Measurements from ENCODE around the gene ERICH3. TPM values are rescaled to one million over a fixed set of nuclear protein-coding genes. Genes with fewer than 3 reads are reported as not detected.

The ERICH3 gene
- total and polyA plus RNA-seq, 9 donors: 0.05 to 10.9 (median 0.48) TPM

- 73 to 78% (median 75%) methylated on average over 1 of the region's 1 CpG for WGBS, 3 donors
- H3K9me3 ChIP-seq: no peaks in the 10 kb centered on the region
- no peaks in the 10 kb centered on the region for H3K4me1 ChIP-seq (ENCODE audit: insufficient read depth)
- TF ChIP-seq EP300 (IDR thresholded peaks at IDR 0.05): no peak
- no peak for TF ChIP-seq POLR2A (IDR thresholded peaks at IDR 0.05)
- no peak for TF ChIP-seq CTCF (IDR thresholded peaks at IDR 0.05)
- H3K4me3 ChIP-seq: no peak overlapping the region
- intact Hi-C loops (cut with DNase I): no loop called here
- H3K36me3 ChIP-seq: no peaks in the 10 kb centered on the region
- no peak for DNase-seq
- no peak overlapping the region for H3K27ac ChIP-seq
- H3K27me3 ChIP-seq: no peaks in the 10 kb centered on the region
Measured at GRCh38 chr1:74531796-74532195, 141.8 kb downstream of the ERICH3 start.

- TF ChIP-seq POLR2A (IDR thresholded peaks at IDR 0.05): no peak
- no peak for TF ChIP-seq EP300 (IDR thresholded peaks at IDR 0.05)
- no peak for TF ChIP-seq CTCF (IDR thresholded peaks at IDR 0.05)
- Histone ChIP-seq H3K27me3 (no peaks in the 10 kb centered on the region), H3K27ac (no peak overlapping the region), H3K4me3 (no peak overlapping the region), H3K4me1 (ENCODE audit: insufficient read depth) (no peaks in the 10 kb centered on the region), H3K36me3 (no peaks in the 10 kb centered on the region), H3K9me3 (no peaks in the 10 kb centered on the region)
- intact Hi-C loops (cut with DNase I): no loop called here
- DNase-seq: no peak
Measured at GRCh38 chr1:74530892-74531291, 142.7 kb downstream of the ERICH3 start.

GRCh38 chr1:74528123-74528522 lies 145.5 kb downstream of the ERICH3 start:
- intact Hi-C loops (cut with DNase I): no loop called here
- WGBS, 3 donors: 93 to 95% (median 93%) methylated on average over 4 of the region's 4 CpGs
- Histone ChIP-seq H3K9me3 (no peaks in the 10 kb centered on the region), H3K27me3 (no peaks in the 10 kb centered on the region), H3K4me3 (no peak overlapping the region), H3K36me3 (no peaks in the 10 kb centered on the region), H3K4me1 (ENCODE audit: insufficient read depth) (no peaks in the 10 kb centered on the region), H3K27ac (no peak overlapping the region)
- DNase-seq: no peak
- TF ChIP-seq CTCF (IDR thresholded peaks at IDR 0.05) (no peak), POLR2A (IDR thresholded peaks at IDR 0.05) (no peak)

- Histone ChIP-seq H3K4me1 (ENCODE audit: insufficient read depth) (no peaks in the 10 kb centered on the region), H3K36me3 (no peaks in the 10 kb centered on the region), H3K9me3 (no peaks in the 10 kb centered on the region), H3K27me3 (no peaks in the 10 kb centered on the region), H3K4me3 (no peak overlapping the region), H3K27ac (no peak overlapping the region)
- intact Hi-C loops (cut with DNase I): no loop called here
- TF ChIP-seq CTCF (IDR thresholded peaks at IDR 0.05): no peak
- no peak for TF ChIP-seq POLR2A (IDR thresholded peaks at IDR 0.05)
- TF ChIP-seq EP300 (IDR thresholded peaks at IDR 0.05): no peak
- WGBS, 3 donors: 9 to 39% (median 10%) methylated on average over 2 of the region's 2 CpGs
- no peak for DNase-seq
Measured at GRCh38 chr1:74526708-74527107, 146.9 kb downstream of the ERICH3 start.

All from ovary (tissue), 9 donors.